RPMI8226 (cell line): Measurements from ENCODE around the gene FUT8.

Source experiments
- DNase-seq: peaks from one replicate; pipeline ENCODE4 v3.0.0-alpha.2; 2015

FUT8 gene

DNA sequence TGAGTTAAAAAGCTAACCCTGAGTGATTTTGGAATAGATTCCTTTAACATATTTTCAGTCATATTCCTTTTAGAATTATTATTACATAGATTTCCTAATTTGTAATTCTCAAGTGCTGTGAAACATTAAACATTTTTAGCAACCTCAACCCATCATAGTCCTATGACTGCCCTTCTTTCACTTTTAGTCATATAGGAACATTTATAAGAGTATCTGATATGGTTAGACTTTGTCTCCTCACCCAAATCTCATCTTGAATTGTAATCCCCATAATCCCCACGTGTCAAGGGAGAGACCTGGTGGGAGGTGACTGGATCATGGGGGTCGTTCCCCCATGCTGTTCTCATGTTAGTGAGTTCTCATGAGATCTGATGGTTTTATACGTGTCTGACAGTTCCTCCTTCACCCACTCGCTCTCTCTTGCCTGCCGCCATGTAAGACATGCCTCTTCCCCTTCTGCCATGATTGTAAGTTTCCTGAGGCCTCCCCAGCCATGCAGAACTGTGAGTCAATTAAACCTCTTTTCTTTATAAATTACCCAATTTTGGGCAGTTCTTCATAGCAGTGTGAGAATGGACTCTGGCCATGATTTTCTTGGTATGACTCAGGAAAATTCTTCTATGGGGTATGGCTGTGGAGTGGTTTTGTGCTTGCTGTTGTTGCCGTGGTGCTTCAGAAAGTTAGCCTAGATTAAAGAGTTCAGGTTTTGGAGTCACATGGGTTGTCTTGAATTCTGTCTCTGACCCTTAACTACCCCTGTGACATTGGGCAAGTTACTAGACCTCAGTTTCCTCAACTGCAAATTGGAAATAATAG lies 83.9 kb downstream of the FUT8 start:
- no peak for DNase-seq

GRCh38 chr14:65499138-65499537 lies 86.6 kb downstream of the FUT8 start:
- DNase-seq = no peak

- DNase-seq = no peak
Measured at GRCh38 chr14:65500075-65500474, 87.5 kb downstream of the FUT8 start.

DNA sequence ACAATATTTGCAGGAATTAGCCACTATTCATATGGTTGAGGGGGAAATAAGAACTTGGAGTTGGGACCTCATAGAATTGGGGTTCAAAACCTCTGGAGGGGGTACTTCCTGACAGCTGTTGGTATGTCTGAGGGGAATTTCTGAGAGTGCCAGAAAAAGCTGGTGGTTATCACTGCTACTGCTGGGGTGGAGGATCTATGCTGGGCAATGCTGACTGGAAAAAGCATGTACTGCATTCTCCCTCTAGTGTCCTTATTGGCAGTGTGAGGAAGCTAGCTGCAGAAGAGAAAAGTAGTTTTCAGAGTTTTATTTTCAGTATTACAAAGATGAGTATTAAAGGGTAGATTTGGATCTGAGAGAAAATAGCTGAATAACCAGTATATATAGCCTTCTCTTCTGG lies 88.8 kb downstream of the FUT8 start:
- no peak for DNase-seq

DNA sequence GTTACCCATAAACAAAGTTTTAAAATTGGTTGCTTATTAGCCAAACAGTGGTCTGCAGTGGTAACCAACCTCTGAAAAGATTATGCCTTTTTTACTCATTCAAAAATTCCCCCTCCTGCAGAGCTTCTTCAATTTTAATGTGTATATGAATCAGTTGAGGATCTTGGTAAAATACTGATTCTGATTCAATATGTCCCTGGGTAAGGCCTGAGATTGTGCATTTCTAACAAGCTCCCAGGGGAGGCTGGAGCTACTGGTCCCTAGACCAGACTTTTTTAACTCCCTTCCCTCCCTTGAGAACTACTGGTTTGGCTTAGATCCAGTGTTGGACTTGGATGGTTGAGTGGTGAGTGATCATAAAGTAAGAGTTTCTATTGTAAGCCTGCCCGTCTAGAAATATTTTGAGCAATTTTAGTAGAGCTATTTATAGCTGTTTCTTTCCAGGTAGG lies 90.2 kb downstream of the FUT8 start:
- no peak for DNase-seq

GRCh38 chr14:65503771-65504170 lies 91.2 kb downstream of the FUT8 start:
- DNase-seq = no peak

- no peak for DNase-seq
Measured at GRCh38 chr14:65506801-65507200, 94.3 kb downstream of the FUT8 start.

- no peak for DNase-seq
Measured at GRCh38 chr14:65509842-65510241, 97.3 kb downstream of the FUT8 start.

GRCh38 chr14:65513671-65514070 lies 101.1 kb downstream of the FUT8 start:
- DNase-seq = no peak

- DNase-seq = no peak
Measured at GRCh38 chr14:65517635-65518542, 105.4 kb downstream of the FUT8 start.

DNA sequence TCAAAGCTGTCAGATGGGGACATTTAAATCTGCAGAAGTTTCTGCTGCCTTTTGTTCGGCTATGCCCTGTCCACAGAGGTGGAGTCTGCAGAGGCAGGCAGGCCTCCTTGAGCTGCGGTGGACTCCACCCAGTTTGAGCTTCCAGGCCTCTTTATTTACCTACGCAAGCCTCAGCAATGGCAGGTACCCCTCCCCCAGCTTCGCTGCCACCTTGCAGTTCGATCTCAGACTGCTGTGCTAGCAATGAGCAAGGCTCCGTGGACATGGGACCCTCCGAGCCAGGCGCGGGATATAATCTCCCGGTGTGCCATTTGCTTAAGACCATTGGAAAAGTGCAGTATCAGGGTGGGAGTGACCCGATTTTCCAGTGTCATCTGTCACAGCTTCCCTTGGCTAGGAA lies 115.5 kb downstream of the FUT8 start:
- no peak for DNase-seq

DNA sequence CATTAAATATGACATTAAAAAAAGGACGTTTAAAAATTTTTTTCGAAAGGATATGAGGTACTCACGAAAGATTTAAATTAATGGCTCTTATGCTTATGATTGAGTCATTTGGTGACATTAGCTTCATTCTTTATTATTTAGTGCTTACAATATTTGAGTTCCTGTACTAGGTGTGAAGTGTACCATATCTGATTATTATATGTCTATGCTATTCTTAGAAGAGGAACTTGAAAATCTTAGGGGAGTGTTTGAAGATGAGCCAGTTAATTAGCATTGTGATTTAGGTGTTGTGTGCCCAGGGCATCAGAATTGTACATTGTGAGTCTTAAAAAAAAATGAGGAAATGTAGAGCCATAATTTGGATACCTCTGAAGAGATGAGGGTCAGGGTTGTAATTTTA lies 118.6 kb downstream of the FUT8 start:
- DNase-seq = no peak

DNA sequence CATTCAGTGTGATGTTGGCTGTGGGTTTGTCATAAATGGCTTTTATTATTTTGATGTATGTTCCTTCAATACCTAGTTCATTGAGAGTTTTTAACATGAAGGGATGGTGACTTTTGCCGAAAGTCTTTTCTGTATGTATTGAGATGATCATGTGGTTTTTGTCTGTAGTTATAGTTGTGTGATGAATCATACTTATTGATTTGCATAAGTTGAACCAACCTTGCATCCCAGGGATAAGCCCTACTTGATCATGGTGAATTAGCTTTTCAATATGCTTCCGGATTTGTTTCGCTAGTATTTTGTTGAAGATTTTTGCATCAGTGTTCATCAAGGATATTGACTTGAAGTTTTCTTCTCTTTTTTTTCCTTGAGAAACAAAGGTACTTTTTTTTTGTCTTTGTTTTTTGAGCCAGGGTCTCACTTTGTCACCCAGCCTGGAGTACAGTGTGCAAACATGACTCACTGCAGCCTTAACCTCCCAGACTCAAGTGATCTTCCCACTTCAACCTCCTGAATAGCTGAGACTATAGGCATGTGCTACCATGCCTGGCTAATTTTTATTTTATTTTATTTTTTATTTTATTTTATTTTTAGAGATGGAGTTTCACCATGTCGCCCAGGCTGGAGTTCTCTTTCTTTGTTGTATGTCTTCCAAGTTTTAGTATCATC lies 121.3 kb downstream of the FUT8 start:
- DNase-seq = no peak

DNA sequence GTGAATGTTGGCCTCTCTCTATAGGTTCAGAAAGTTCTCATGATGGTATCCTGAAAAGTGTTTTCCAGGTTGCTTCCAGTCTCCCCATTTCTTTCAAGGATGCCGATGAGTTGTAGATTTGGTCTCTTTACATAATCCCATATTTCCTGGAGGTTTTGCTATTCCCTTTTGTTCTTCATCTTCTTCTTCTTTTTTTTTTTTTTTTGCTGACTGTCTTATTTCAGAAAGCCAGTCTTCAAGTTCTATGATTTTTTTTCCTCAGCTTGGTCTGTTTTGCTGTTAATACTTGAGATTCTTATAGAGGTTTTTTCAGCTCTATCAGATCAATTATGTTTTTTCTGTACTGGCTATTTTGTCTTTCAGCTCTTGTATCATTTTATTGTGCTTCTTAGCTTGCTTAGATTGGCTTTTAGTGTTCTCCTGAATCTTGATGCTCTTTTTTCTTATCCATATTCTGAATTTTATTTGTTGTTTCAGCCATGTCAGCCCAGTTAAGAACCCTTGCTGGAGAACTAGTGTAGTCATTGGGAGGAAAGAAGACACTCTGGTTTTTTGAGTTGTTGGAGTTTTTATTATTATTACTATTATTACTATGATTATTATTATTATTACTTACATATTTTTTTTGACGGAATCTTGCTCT lies 124.4 kb downstream of the FUT8 start:
- DNase-seq = no peak

DNA sequence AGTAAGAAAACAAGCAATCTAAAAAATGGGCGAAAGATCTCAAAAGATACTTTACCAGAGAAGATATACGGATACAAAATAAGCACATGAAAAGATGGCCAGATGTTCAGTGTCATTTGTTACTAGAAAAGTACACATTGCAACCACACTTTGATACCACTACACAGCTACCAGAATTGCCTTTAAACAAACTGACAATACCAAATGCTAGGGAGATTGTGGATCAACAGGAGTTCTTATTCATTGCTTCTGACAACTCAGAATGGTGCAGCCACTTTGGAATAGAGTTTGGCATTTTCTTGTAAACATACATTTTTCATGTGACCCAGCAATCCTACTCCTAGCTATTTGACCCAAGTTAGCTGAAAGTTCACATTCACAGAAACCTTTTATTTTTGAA lies 136.3 kb downstream of the FUT8 start:
- no peak for DNase-seq

GRCh38 chr14:65549429-65549828 lies 136.9 kb downstream of the FUT8 start:
- no peak for DNase-seq

DNA sequence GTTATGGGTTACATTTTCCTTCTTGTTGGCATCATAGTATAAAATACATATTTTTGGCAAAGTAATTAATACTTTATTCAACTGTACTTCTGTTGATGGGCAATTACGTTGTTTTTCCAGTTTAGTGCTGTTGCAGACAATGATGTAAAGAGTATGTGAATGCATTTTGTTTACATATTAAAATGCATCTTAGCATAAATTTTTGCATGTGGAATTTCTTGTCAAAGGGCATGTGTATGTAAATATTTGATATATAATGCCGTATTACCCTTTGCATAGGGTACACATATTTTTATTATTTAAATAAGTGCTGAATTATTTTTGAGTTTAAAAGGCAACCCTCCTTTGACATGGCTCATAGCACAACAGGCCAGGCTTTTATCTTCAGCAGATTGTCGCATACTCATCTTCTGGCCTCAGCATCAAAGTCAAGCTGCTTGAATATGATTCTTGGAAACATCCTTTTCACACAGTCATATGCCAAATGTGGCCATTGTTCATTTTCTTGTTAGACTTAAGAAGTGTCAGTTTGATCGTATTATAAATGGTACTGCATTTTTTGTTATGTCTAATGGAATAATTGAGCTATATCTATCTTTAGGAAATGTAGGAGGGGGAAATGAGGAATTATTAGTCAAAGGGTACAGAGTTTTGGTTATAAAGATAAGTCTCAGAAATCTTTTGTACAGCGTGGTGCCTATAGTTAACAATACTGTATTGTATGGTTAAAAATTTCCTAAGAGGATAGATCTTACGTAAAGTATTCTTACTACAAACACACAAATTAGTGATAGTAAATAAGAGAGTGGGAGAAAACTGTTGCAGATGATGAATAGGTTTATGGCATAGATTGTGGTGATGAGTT lies 138.5 kb downstream of the FUT8 start:
- DNase-seq = no peak

- DNase-seq = no peak
Measured at GRCh38 chr14:65552724-65553123, 140.2 kb downstream of the FUT8 start.

GRCh38 chr14:65554837-65555236 lies 142.3 kb downstream of the FUT8 start:
- no peak for DNase-seq

DNA sequence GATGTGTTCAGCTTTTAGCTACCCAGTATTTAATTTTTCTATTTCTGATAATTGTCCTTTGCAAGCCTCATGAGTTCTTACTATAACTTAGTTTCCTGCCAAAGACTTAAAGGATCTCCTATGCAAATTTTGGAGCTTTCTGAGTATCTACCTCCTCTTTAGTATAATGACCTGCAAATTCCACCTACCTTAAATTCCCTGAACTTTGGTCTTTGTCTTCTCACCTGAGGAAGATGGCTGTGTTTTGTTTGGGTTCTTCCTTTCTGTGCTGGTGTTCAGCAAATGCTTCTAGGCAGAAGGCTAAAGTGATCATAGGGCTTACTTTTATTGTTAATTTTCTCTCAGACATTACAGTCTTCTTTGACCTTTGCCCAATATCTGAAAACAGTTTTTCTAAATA lies 142.8 kb downstream of the FUT8 start:
- no peak for DNase-seq

DNA sequence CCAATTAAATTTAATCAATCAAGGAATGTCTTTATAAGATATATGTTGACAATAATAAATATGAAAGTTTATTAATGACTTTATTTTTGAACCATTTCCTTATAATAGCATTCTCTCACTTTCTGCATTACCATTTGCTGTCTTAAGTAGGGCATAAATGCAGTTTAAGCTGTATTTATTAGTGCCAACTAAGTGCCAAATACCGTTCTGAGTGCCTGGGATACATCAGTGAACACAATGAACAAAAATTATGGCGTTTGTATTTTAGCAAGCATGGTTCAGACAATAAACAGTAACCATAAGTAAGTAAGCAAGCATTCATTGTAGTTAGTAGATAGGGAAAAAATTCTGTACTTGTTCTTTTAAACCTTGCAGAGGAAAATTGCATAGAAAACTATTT lies 145.8 kb downstream of the FUT8 start:
- DNase-seq = no peak
